Measurements from ENCODE around the gene CDK5RAP2.

CDK5RAP2 gene

GRCh38 chr9:120389300-120389699 is 190.7 kb downstream of the CDK5RAP2 start:
- no peak overlapping the region for H3K4me2 ChIP-seq (ENCODE audit: low read depth, low read length, poor library complexity, severe bottlenecking)
- no peak overlapping the region for H2AFZ ChIP-seq (ENCODE audit: low read length)
- H3F3A ChIP-seq (ENCODE audit: low read depth): no peaks in the 10 kb centered on the region
- H3K9me3 ChIP-seq (ENCODE audit: insufficient read depth, low read depth, low read length): no peaks in the 10 kb centered on the region
- no peak overlapping the region for H3K4me3 ChIP-seq (ENCODE audit: low read length, poor library complexity, severe bottlenecking)
- H4K20me1 ChIP-seq (ENCODE audit: insufficient read depth, low read length, poor library complexity, severe bottlenecking): no peaks in the 10 kb centered on the region
- peaks cover 67% of the 10 kb centered on the region; the same call in 1 of the 2 replicates for H3K36me3 ChIP-seq (ENCODE audit: insufficient read depth, low read length)
- no peak overlapping the region for H3K9ac ChIP-seq (ENCODE audit: low read depth, low read length, poor library complexity, severe bottlenecking)
- no peak for TF ChIP-seq EZH2phosphoT487 (IDR thresholded peaks at IDR 0.05; ENCODE audit: borderline replicate concordance)
- no peak for TF ChIP-seq CTCF (conservative IDR thresholded peaks at IDR 0.05; ENCODE audit: low read length)
- H3K79me2 ChIP-seq (ENCODE audit: insufficient read depth, low read length): no peaks in the 10 kb centered on the region
- H3K9me2 ChIP-seq (replicated peaks; ENCODE audit: low read depth, low read length): no peaks in the 10 kb centered on the region
- peaks cover 26% of the 10 kb centered on the region for H3K4me1 ChIP-seq (ENCODE audit: insufficient read depth, low read length, poor library complexity, severe bottlenecking)
- H3K27me3 ChIP-seq (ENCODE audit: insufficient read depth, low read length, poor library complexity, severe bottlenecking): no peaks in the 10 kb centered on the region

GRCh38 chr9:120388003-120388855 is 191.7 kb downstream of the CDK5RAP2 start:
- Histone ChIP-seq H3K9me2 (replicated peaks; ENCODE audit: low read depth, low read length) (no peaks in the 10 kb centered on the region), H3F3A (ENCODE audit: low read depth) (no peaks in the 10 kb centered on the region), H2AFZ (ENCODE audit: low read length) (no peak overlapping the region), H3K9ac (ENCODE audit: low read depth, low read length, poor library complexity, severe bottlenecking) (peak overlapping the region; percentile 4), H3K36me3 (ENCODE audit: insufficient read depth, low read length) (peaks cover 58% of the 10 kb centered on the region; the same call in 1 of the 2 replicates), H3K4me2 (ENCODE audit: low read depth, low read length, poor library complexity, severe bottlenecking) (peak overlapping the region; percentile 13), H3K9me3 (ENCODE audit: insufficient read depth, low read depth, low read length) (no peaks in the 10 kb centered on the region), H3K27me3 (ENCODE audit: insufficient read depth, low read length, poor library complexity, severe bottlenecking) (no peaks in the 10 kb centered on the region), H3K4me1 (ENCODE audit: insufficient read depth, low read length, poor library complexity, severe bottlenecking) (peaks cover 15% of the 10 kb centered on the region), H4K20me1 (ENCODE audit: insufficient read depth, low read length, poor library complexity, severe bottlenecking) (no peaks in the 10 kb centered on the region), H3K4me3 (ENCODE audit: low read length, poor library complexity, severe bottlenecking) (no peak overlapping the region), H3K79me2 (ENCODE audit: insufficient read depth, low read length) (no peaks in the 10 kb centered on the region)
- TF ChIP-seq CTCF (conservative IDR thresholded peaks at IDR 0.05; ENCODE audit: low read length) (no peak), EZH2phosphoT487 (IDR thresholded peaks at IDR 0.05; ENCODE audit: borderline replicate concordance) (no peak)

GRCh38 chr9:120387257-120388002 is 192.5 kb downstream of the CDK5RAP2 start:
- no peaks in the 10 kb centered on the region for H4K20me1 ChIP-seq (ENCODE audit: insufficient read depth, low read length, poor library complexity, severe bottlenecking)
- H3K4me2 ChIP-seq (ENCODE audit: low read depth, low read length, poor library complexity, severe bottlenecking): peak overlapping the region; percentile 13
- TF ChIP-seq EZH2phosphoT487 (IDR thresholded peaks at IDR 0.05; ENCODE audit: borderline replicate concordance): no peak
- TF ChIP-seq CTCF (conservative IDR thresholded peaks at IDR 0.05; ENCODE audit: low read length): no peak
- H2AFZ ChIP-seq (ENCODE audit: low read length): no peak overlapping the region
- no peaks in the 10 kb centered on the region for H3K9me2 ChIP-seq (replicated peaks; ENCODE audit: low read depth, low read length)
- H3K4me1 ChIP-seq (ENCODE audit: insufficient read depth, low read length, poor library complexity, severe bottlenecking): peaks cover 14% of the 10 kb centered on the region
- H3K9me3 ChIP-seq (ENCODE audit: insufficient read depth, low read depth, low read length): no peaks in the 10 kb centered on the region
- peaks cover 50% of the 10 kb centered on the region; the same call in 1 of the 2 replicates for H3K36me3 ChIP-seq (ENCODE audit: insufficient read depth, low read length)
- H3K4me3 ChIP-seq (ENCODE audit: low read length, poor library complexity, severe bottlenecking): no peak overlapping the region
- H3K9ac ChIP-seq (ENCODE audit: low read depth, low read length, poor library complexity, severe bottlenecking): peak overlapping the region; percentile 4
- no peaks in the 10 kb centered on the region for H3K79me2 ChIP-seq (ENCODE audit: insufficient read depth, low read length)
- H3K27me3 ChIP-seq (ENCODE audit: insufficient read depth, low read length, poor library complexity, severe bottlenecking): no peaks in the 10 kb centered on the region
- H3F3A ChIP-seq (ENCODE audit: low read depth): no peaks in the 10 kb centered on the region
